Suppressor macrophage treated with lipopolysaccharide for 4 hours (primary cell): ENCODE results near the gene BCORL1.

Experiments
- DNase-seq: peaks from one replicate; pipeline ENCODE4 v3.0.0-alpha.2; 2020

BCORL1 gene

DNA sequence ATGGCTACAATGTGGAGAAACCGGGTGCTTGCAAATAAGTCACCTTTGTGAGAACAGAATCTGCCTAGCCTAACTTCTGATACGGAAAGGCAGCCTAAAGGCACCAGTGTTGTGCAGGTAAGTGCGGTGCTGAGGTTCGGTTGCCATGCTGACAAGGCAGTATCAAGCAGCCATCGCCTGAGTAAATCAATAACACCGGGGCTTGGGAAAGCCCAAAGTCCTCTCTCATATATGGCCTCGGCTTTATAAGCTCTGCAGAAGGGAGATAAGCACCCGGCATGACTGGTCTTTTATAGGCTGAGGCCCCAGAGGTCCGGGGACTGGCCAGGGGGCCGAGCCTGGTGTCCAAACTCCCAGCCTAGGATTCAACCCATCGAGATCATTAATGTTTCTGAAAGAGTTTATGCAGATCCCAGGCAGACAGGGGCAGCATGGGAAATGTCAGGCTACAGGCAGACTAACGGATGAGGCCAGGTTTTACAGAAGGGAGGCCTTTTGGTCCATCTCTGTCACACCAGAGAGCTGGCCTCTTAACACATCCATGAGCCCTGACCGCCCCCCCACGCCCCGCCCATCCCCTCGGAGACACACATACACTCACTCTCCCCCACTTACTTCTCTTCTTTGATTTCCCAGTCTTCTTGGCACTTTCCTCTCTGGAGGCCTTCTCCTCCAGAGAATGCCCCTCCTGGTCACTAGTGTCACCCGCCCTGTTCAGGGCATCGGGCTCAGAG, 89.3 kb downstream of the BCORL1 start:
- no peak for DNase-seq

- DNase-seq, result no peak
Observed at GRCh38 chrX:130072345-130072740, 89.9 kb downstream of the BCORL1 start.

DNA sequence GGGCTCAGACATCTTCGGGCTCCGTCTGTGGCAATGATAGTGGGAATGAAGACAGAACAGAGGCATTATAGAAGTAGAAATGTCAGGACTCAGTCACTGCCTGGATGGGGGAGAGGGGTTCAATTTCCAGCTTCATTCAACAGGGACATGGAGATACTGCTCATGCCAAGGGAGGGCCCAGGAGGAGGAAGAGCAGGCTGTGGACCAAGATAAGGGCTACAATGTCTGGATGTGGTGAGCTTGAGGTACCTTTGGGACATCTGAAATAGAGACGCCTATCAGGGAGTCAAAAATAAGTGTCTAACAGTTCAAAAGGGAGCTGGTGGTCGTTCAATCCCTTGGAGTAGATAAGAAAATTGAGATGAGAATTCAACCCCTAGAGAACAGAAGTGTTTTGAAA, 93.3 kb downstream of the BCORL1 start:
- DNase-seq, result no peak

DNA sequence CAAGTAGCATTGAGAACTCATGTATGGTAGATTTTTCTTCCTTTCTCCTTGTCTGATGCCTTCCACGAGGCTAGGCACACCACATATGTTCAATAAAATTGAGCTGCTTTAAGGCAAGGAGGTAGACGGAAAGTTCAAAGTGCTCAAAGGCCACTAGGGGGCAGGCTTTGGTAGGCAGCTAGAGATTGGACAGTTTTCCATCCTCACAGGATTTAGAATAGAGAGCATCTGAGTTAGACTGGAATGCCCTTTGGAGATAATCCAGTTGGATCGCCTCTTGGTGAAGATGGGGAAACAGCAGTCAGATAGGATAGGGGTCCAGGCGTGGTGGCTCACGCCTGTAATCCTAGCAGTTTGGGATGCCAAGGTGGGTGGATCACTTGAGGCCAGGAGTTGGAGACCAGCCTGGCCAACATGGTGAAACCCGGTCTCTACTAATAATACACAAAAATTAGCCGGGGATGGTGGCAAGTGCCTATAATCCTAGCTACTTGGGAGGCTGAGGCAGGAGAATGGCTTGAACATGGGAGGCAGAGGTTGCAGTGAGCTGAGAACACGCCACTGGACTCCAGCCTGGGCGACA, 97.5 kb downstream of the BCORL1 start:
- DNase-seq, result peak; percentile 69

GRCh38 chrX:130080791-130081367, 98.4 kb downstream of the BCORL1 start:
- no peak for DNase-seq

DNA sequence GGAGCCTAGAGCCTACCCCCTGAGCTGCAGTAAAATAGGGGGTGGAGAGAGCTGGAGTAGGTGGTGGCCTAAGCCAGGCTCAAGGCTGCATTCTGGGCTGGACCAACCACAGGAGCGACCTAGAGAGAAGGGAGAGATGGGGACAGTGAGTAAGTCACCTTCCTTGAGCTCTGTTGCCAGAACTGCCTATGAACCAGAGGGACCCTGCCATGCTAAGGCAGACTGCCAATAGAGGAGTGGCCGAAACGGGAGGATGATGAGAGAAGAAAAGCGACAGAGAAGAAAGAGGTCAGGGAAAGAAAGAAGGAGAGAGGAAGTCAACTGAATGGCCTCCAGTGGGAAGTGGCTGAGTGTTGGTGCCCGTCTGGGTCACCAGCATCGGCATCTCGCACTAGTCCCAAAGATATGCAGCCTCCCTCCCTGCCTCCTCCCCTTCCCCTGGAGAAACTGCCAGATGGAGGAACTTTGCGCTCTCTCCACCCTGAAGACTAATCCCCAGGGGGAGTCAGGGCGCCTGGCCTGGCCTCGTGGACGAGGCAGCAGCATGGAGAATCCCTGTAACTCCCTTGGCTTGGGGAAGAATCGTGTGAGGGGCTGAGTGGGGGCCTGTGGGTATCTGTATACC, 99.1 kb downstream of the BCORL1 start:
- DNase-seq, result no peak

- DNase-seq, result peak; percentile 90
Observed at GRCh38 chrX:130082244-130083106, 100.0 kb downstream of the BCORL1 start.

DNA sequence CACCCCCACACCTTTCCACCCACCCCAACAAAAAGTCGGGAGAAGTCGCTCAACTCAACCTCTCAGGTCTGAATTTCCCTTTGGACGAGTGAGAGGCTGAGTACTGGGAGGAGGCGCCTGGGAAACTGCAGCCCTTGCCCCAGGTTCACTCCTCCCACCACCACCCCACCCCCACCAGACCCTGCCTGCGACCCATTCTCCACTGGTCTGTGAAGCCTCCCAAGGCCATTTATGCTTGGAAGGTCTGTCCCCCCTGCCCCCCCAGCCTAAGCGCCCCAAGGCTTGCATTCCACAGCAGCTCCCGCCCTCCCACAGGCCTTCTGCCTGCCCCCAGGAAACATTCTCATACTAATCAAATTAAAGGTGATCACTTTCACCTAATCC, 100.7 kb downstream of the BCORL1 start:
- no peak for DNase-seq

DNA sequence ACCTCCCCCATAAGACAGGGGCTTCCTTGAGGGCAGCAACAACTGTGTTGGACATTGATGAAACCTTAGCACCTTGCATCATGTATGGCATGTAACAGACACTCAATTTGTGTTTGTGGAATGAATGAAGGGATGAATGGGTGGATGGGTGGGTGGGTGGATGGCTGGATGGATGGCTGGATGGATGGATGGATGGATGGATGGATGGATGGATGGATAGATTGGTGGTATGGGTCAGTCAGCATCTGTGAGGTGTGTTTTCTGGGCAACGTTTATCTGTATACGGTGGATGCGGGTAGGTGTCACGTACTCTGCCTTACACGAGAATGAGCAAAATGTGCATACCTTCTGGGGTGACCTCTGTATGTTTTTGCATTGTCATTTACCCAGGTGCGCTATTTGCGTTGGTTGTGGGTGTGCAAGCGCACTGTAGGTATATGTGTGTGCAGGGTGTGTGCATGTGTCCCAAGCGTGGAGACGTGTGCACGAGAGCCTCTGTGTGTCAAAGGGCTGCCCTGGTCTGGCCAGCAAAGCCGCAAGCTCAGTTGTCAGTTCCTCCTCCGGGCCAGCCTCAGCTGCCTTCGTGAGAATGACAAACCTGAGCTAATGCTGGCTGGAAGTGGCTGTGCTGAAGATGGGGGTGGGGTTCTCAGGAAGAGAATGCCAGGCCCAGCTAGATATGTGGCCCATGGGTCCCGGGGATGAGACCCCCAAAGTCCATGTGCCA, 101.4 kb downstream of the BCORL1 start:
- DNase-seq, result peak; percentile 78

DNA sequence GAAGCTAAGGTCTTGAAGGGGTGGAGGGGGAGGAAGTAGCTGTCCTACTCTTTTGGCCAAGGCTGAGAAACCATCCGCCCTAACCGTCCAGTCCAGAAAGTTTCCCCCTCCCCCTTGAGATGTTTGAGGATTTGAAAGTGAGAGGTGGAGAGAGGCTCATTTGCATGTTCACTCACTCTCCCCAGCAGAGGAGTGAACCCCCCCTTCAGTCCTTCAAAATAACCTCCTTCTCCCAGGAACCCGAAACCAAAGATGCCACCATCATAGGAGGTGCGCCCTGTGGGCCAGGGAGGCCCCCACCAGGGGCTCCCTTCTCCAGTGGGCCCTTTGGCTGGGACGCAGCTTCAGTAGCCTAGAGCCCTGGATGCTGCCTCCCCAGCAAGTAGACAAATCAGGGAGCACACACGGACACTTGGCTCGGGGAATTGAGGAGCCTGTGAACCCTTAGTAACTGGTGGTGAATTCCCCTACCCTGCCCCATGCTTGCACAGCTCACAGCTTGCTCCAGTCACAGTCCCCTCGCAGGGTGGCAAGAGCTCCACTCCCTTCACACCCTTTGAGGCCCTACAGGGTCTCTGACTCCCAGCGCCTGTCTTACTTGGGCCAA, 102.3 kb downstream of the BCORL1 start:
- peak; percentile 85 for DNase-seq

- DNase-seq, result peak; percentile 72
Observed at GRCh38 chrX:130085551-130086446, 103.4 kb downstream of the BCORL1 start.

GRCh38 chrX:130086447-130087206, 104.2 kb downstream of the BCORL1 start:
- DNase-seq, result peak; percentile 73

GRCh38 chrX:130090364-130090763, 107.9 kb downstream of the BCORL1 start:
- DNase-seq, result no peak

DNA sequence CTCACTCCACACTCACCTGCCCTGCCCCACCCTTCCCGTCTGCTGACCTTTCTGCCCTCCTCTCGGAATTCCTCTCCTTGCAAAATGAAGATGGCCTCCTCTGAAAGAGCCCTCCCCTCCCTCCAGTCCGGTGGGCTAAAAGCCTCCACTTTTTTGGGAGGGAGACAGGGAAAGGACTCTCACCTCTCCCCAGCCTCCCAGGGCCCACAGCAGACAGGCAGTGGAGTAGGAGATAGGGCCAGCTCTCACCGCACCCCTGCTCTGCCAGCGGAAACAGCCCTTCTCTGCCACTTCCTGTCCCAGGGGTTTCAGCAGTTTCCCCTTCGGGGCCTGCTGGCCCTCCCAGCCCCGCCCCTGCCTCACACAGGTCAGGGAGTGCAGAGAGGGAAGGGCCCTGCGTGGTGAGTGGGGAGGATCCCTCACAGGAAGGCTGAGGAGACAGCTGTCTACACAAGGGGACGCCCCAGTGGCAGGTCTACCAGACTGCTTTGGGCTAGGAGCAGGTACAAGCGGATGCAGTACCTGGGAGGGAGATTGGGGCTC, 109.6 kb downstream of the BCORL1 start:
- peak; percentile 48 for DNase-seq

DNA sequence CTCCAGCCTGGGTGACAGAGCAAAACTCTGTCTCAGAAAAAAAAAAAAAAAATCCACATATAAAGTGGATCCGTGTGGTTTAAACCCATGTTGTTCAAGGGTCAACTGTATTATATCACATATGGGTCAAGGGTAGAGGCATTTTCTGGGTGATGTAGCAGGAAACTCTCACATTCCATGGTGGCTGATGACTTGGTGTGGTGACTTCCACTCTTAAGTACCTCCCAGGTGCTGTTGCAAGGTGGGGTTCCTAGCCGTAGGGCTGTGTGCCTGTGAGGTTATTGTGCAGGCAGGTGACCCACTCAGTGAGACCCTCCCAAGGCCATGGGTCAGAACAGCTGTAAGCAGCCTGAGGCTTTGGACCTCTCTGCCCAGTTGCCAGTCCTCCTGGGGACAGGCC, 110.8 kb downstream of the BCORL1 start:
- no peak for DNase-seq

DNA sequence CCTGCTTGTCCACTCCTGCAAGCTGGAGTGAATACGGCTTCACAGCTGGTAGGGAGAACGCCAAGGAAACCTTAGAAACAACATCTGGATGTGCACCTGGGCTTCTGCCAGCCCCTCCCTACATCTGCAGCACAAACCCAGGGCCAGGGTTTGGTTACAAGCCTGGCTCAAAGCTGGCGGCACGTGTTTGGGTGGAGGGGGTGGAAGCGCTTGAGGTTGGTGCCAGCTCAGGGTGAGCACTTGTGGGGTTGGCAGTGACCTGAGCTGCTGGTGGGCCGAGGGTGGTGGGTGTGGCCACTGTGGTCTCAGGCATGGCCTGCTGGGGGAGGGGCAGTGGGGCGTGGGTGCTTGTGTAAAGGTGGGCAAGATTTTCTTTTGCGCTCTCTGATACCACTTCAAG, 112.3 kb downstream of the BCORL1 start:
- no peak for DNase-seq

GRCh38 chrX:130095249-130096030, 113.0 kb downstream of the BCORL1 start:
- no peak for DNase-seq

DNA sequence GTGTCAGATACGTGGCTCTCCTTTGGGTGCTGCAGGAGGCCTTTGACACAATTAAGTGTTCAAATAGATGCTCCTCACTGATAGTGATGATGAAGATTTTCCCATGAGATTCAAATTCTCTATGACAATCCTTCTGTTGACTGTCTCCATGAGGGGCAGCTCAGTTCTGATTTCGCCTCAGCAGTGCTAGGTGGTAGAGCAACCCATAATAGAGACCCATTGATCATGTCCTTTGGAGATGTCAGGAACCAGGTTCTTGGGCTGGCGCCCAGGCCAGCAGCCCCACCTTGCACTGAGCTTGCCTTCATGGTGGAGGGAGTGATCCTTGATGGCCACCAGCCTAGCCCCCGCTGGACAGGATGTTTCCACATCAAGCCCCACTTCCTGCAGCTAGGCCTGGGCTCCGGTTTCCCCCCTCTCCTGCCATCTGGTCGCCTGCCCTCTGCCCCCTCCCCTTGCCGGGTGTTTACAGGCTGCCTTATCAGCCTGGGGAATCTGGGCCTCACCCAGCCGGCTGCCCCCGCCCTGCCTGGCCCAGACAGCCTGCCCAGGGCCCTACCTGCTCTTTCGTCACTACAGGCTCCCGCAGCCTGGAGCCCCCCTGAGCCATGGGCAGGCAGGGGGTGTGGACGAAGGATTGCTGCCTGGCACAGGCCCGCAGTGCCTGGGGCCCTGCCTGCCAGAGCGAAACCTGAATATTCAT, 115.2 kb downstream of the BCORL1 start:
- DNase-seq, result no peak
